ENCODE data around the gene IL20.

IL20 gene

GRCh38 chr1:206904423-206905142, 39.2 kb downstream of the IL20 start:
- DNase-seq (ENCODE audit: low read depth): no peak

- DNase-seq (ENCODE audit: low read depth): no peak
Measured at GRCh38 chr1:206905295-206906164, 40.1 kb downstream of the IL20 start.

- DNase-seq (ENCODE audit: low read depth): no peak
Measured at GRCh38 chr1:206907304-206907991, 42.0 kb downstream of the IL20 start.

- DNase-seq (ENCODE audit: low read depth): no peak
Measured at GRCh38 chr1:206908038-206908437, 42.6 kb downstream of the IL20 start.

- peak; percentile 34 for DNase-seq (ENCODE audit: low read depth)
Measured at GRCh38 chr1:206909161-206909882, 43.9 kb downstream of the IL20 start.

GRCh38 chr1:206909883-206910318, 44.5 kb downstream of the IL20 start:
- DNase-seq (ENCODE audit: low read depth): no peak

GRCh38 chr1:206911064-206911663, 45.7 kb downstream of the IL20 start:
- DNase-seq (ENCODE audit: low read depth): no peak

- peak; percentile 46 for DNase-seq (ENCODE audit: low read depth)
Measured at GRCh38 chr1:206912445-206913095, 47.1 kb downstream of the IL20 start.

- DNase-seq (ENCODE audit: low read depth): no peak
Measured at GRCh38 chr1:206913766-206914537, 48.5 kb downstream of the IL20 start.

GRCh38 chr1:206915030-206915735, 49.8 kb downstream of the IL20 start:
- DNase-seq (ENCODE audit: low read depth): no peak

- DNase-seq (ENCODE audit: low read depth): no peak
Measured at GRCh38 chr1:206916000-206916709, 50.7 kb downstream of the IL20 start.

GRCh38 chr1:206918076-206918475, 52.7 kb downstream of the IL20 start:
- DNase-seq (ENCODE audit: low read depth): no peak

Data from activated T-cell treated with anti-CD3 and anti-CD28 coated beads for 48 hours (primary cell).